Eye (tissue), 1 donor: Measurements from ENCODE around the gene SERINC1.
A peak's percentile ranks its signal among the peaks of the same experiment; 100 is the strongest.

Experiments used
- DNase-seq: peaks from one replicate; pipeline ENCODE4 v3.0.0-alpha.2; 2015

SERINC1 gene

DNA sequence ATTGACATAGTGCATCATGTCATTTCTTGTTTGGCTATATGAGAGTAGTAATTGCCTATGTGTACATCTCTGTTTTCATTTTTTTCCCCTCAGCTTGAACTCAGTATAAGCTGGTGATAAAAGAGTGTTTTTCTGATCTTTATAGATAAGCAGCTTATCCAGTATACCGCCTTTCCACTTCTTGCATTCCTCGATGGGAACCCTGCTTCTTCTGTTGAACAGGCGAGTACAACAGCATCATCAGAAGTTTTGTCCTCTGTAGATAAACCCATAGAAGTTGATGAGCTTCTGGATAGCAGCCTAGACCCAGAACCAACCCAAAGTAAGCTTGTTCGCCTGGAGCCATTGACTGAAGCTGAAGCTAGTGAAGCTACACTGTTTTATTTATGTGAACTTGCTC lies 39.8 kb downstream of the SERINC1 start:
- DNase-seq: no peak

DNA sequence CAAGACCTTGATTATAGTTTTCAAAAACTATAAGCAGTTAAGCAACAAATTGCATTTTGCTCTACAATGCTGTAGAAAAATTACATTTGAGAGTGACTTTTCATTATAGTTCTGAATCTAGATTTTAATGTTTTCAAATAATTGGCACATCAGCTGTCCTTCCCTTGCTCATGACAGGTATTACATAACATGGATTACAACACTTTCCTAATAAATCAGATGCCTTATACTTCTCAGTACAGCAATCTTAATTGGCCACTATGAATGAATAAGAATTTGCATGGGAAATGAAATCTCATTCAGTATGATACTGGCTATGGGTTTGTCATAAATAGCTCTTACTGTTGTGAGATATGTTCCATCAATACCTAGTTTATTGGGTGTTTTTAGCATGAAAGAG lies 42.3 kb downstream of the SERINC1 start:
- no peak for DNase-seq

DNA sequence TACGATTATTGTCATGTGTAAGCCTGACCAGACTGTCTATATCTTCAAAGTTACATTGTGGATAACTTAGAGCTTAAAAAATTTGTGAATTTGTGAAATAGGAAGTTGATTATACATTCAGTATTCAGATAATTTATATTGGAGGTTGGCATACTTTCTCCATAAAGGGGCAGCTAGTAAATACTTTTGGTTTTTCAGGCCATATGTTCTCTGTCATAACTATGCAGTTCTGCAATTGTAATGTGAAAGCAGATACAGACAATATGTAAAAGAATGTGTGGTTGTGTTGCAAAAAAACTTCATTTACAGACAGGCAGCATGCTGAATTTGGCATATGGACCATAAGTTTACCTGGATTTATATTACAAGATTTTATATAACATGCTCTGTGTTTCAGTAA lies 42.8 kb downstream of the SERINC1 start:
- no peak for DNase-seq

DNA sequence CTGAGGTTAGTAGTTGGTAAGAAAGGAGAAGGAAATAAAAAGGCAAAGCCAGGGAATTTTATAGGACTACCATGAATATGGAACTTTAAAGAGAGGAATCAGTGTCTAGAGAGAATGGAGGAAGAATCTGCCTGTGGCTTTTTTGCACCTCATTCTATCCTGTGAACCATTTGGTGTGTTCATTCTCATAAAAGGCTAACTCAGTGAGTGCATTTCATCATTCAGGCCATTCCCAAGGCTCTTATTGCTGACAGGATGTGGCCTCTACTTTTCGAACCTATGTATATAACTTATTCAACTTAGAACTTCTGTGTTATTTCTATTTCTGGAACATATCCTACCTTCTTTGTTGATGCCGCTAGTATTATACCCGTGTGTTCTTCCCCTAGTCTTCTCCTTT lies 45.0 kb downstream of the SERINC1 start:
- no peak for DNase-seq

DNA sequence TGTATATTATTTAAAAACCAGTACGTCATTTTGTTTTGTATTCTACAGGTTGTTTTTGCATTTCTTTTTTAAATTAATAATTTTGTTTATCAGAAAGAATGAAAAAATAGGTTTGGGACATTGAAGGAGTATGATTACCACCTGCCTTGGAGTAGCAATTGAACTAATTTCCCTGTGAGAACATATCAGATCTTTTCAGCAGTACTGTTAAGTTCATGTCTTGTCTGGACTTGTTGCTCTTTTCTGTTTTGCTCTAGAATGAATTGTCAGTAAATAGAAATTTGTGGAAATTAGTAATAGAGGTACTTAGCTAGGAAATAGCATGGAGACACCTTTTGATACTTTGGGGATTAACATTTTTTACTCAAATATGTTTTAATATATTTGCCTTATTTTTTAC lies 47.9 kb downstream of the SERINC1 start:
- DNase-seq: no peak

DNA sequence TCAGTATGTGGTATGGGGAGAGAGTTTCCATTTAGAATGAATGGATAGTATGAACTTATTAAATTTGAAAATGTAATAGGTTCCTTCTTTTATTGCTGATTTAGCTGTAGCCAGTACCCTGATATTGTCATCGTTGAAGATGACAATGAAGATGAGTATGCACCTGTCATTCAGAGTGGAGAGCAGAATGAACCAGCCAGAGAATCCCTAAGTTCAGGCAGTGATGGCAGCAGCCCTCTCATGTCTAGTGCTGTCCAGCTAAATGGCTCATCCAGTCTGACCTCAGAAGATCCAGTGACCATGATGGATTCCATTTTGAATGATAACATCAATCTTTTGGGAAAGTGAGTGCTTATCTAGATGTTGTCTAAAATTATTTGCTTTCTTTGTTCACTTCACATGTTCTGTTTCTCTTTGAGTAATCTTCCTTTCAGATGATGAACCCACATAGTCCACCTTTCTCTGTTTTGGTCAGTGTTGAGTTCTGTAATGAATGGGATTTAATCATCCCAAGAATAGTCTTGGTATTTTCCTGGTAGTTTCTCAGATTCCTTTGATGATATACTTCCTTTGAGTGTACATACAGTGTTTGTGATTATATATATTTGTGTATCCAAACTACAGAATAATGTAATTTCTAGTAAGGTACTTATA lies 48.9 kb downstream of the SERINC1 start:
- no peak for DNase-seq

DNA sequence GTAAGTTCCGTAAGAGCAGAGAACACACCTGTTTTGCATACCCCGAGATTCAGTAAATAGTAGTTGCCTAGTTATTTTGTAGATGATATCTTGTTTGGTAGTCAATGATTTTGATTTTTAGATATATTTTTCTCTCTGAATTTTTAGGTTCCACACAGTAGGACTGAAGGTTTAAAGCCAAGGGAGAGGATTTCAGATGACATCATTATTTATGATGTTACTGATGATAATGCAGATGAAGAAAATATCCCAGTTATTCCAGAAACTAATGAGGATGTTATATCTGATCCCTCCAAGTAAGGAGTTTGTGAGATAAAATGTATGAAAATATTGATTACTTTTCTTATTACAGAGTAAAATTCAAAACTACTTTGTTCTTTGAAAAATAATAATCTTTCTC lies 49.6 kb downstream of the SERINC1 start:
- no peak for DNase-seq

DNA sequence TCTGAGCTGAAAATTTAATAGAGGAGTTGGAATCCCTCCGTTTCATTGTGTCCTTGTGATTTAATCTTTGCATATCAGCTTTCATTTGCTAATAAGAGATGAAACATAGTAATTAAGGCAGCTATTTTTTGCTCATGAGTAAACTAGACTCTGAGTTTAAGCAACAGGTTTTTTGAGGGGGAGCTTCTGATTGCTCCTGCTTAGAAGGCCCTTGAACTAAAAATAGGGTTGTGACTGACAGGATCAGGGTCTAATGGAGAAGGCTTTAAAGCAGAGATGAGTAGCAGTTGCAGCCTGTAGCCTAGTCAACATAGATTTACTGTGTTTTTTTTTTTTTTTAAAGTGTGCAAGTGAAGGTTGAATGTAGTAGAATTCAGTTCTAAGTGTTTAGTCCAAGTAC lies 54.8 kb downstream of the SERINC1 start:
- no peak for DNase-seq

DNA sequence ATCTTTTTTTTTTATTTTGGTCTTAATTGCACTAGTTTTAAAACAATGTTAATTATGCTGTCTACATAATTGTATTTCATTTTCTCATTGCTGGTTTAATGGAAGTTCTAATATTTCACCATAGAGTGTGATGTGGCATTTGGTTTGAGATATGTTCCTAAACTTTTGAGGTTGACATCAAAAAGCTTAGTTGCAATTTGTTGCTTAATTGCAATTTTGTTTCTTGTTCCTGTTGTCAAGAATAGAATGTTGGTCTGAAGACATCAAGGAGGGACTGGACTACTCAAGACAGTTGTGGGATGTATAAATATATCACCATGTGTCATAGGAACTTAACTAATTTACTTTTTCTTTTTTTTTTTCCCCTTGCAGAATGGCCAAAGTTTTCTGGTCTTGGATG lies 59.6 kb downstream of the SERINC1 start:
- DNase-seq: no peak

DNA sequence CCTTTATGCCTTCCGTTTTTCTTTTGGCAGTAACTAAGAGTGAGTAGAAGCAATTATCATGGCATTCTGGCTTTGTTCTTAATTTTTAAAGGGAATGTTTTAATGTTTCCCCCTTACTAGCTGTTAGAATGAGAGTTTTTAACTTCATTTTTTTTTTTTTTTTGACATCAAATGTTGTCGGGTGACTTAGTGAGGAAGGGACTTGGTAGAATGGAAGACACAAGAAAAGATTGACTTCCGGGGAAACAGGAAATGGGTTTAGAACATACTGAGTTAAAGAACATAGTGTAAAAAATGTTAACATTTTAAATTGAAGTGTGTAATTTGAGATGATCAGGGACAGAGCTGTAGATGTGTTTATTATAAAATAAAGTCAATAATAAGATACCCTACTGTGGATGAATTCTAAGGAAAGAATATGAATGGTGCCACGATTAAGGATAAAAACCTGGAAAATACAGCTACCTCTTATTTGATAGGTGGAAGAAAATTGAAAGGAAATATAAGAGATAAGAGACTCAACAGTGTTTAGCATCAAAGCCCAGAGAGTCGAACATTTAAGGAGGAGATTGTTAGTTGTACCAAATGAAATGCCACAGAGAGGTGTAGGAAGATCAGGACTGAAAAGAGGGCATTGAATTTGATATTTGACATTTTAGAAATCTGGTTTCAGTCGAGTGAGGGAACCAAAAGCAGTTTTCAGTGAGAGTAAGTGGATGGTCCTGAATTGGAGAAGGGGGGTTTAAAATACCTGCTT lies 62.7 kb downstream of the SERINC1 start:
- DNase-seq: no peak

DNA sequence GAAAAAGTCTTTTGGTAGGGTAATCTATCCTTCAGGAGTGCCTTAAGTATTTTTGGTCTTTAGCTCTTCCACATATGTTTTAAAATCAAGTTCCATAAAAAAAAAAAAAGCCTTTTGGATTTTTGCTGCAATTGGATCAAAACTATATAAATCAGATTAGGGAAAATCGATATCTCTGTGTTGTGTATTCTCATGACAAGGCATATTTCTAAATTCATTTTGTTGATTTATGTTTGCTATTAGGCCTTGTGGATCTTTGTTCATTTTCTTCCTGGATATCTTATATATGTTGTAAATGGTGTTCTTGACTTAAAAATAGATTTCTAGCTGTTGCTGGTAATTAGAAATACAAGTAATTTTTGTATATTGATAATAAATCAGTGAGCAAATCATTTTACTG lies 63.4 kb downstream of the SERINC1 start:
- DNase-seq: no peak

DNA sequence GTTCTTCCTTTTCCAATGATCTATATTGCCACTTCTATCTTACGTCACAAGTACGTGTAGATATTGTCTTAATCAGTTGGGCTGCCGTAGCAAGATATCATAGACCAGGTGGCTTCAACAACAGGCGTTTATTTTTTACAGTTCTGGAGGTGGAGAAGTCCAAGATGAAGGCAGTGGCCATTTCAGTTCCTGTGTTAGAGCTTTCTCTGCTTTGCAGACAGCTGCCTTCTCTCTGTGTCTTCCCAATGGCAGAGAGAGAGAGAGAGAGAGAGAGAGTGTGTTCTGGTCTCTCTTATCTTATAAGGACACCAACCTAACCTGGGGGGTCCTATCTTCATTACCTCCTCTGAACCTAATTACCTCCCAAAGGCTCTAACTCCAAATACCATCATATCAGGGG lies 63.9 kb downstream of the SERINC1 start:
- DNase-seq: no peak

DNA sequence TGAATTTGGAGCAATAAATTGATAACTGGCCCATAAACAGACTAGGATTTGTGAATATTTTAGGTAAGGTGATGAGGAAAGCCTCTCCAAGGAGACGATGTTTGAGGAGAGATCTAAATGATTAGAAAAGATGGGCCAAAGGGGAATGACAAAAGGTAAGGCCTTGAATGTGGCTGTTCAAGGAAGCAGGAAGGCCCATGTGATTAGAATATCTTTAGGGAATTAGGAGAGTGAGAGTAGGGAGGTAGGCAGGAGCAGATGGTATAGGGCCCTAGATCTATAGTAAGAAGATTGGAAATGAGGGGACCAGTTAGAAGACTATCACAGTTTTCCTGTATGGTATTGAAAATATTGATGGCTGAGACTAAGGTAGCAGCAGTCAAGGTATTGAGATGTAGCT lies 65.4 kb downstream of the SERINC1 start:
- no peak for DNase-seq

DNA sequence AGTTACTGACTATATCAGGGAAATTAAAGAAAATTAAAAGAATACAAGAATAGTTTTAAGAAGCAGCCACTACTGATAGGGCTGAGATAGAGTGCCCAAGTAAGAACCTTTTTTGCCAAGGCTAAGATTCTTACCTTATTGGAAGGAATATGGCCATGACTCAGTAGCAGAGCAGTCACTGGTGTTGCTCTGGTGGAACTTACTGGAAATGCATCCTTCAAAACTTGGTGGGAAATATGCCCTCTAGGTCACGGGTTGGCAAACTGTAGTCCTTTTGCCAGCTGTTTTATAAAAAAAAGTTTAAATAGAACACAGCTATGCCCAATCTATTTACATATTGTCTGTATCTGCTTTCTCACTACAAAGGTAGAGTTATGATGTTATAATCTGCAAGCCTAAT lies 66.2 kb downstream of the SERINC1 start:
- DNase-seq: no peak

DNA sequence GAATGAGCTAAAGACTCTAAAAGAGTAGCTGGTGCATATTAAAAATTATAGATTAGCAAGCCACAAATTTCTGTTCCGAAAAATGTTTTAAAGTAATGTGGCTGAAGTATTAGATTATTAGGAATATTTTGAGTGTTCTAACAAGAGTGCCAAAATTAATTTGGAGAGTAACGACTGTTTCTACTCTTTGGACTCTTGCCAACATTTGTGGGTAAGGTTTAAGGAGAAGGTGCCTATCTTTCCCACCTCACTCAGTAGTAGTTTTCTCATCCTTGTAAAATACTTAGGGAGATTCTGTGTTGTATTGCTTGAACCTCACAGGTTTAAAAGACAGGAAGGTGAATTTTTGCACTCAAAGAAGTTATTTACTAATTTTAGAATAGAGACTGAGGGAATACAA lies 67.2 kb downstream of the SERINC1 start:
- DNase-seq: no peak

DNA sequence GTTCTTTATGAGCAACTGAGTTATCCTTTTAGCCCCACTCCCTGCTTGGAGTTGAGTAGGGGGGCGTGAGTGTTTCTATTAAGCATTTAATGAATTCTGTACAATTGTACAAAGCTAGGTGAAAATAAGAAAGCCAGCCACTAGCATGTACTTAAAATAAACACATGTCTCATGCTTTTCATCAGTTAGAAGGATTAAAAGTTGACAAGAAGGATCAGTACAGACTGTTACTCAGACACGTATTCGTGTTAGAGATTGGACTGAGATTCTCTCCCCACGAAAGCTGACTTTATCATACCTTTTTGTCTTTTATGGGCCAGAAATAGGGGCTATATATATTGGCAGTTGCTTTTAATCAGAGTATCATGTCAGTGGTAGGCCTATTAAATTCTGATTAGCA lies 70.5 kb downstream of the SERINC1 start:
- no peak for DNase-seq

DNA sequence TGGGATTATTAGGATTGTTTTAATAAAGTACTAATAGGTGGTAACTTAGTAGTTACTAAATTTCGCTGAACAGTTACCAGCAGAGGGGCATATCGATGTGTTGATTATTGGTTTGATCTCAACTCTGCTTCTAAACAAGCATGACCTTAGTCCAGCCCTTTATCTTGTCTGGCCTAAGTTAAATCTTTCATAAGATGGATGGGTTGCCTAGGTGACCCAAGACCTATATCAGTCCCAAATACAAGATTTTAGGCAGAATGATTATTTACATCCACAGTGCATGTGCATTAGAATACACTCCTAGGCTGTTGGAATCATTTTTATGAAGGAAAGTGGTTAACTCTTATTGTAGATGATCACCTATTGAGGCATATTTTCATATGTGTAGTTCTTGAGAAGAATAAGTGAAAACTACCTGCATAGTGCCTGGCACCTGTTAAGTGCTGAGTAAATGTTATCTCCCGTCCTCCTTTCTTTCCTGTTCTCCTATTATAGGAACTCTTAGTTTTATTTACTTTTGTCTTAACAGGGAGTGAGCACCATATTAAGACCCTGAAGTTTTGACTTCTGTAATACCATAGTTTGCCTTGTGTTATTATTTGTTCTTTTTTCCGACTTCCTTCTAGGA lies 71.0 kb downstream of the SERINC1 start:
- DNase-seq: peak; percentile 24

DNA sequence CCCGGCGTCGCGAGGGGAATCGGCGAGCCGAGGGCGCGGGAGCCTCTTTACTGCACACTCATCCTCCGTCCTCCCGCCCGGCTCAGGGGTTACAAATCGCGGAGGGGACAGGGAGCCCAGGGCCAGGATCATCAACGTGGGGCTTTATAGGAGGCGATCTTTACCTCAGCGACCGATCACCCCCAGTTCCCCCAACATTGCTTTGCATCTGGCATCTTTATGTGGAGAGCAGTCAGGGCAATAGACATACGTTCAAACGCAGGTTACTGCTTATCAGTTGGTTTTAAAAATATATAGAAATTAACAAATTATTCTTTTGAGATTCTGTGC lies 71.5 kb downstream of the SERINC1 start:
- DNase-seq: no peak

DNA sequence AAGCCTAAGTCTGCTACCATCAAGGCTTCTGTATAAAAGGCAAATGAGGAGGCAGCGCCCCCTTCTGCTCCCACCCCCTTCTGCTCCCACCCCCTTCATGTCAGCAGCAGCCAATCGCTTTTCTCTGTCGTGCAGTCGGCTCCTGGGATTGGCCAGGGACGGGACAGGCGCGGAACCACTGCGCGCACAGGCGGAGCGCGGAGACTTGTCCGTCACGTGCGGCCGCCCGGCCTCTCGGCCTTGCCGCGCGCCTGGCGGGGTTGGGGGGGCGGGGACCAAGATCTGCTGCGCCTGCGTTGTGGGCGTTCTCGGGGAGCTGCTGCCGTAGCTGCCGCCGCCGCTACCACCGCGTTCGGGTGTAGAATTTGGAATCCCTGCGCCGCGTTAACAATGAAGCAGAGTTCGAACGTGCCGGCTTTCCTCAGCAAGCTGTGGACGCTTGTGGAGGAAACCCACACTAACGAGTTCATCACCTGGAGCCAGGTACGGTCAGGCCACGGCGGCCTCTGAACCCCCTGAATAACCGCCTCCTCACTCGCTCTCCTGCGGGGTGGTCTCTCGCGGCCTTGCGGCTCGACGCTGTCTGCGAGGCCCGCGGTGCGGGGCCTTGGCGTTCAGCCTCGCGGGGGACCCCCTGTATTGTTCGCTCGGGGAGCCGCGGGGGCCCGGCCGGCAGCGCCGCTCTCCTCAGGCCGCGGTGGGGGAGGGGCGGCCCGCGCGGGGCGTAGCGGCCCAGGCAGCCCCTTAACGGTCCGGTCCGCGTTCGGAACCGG lies 72.1 kb downstream of the SERINC1 start, which contains the start of gene HSF2:
HSF2 (plus strand) TSS at position 305 of the 773 bp plus-strand sequence; CDS start at position 391, 86 bp downstream.
- peak; percentile 98 for DNase-seq

DNA sequence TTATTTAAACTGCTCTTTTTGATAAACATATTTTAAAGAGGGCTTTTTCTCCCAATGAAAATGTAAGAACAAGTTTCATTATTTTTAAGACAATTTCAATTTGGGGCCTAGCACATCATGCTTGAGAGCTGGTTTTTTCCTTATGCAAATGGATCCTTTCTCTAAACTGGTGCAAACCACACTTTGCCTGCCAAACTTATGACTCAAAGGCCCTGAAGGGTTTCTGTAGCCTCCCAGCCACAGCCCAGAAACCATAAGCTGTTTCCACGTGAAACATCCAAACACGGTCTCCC lies 72.6 kb downstream of the SERINC1 start:
- no peak for DNase-seq

DNA sequence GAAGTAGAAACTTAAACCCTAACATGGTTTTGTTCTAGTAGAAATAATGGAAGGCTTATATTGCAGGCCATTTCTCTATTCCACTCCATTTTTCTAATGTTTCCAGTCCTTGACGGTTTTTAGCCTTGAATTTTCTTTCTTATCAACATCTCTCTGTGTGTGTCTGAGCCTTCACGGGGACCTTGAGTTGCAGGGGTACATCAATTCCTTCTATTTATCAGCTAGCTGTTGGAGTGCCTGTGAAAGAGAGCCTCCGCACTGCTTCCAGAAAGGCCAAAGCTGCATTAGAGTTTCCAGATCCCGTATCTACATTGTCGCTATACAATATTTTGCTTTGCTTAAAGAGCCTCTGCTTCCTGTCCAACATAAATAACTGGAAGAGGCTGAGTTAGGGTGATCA lies 77.6 kb downstream of the SERINC1 start:
- no peak for DNase-seq

DNA sequence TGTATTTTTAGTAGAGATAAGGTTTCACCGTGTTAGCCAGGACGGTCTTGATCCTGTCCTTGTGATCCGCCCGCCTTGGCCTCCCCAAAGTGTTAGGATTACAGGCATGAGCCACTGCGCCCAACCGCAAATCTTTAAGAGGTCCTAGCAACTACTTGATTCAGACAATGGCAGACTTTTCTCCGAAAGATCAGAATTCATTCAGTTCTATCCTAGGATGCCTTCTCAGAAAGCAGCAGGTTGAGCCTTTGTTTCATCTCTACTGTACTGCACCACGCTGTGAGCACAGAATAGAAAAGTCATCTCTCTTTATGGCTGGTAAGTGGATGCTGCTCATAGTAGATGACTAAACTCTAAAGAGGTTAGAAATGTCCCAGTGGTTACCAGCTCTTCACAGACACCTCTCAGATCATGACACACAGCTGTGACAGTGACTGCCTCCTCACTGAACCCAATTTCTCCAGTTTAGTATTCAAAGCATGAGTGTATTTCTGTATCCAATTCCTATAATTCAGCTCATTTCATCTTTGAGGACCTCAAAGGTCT lies 78.2 kb downstream of the SERINC1 start:
- no peak for DNase-seq
